Liver (tissue), 9 donors: ENCODE results near the gene CD36. TPM values are rescaled to one million over a fixed set of nuclear protein-coding genes. Genes with fewer than 3 reads are reported as not detected.

Experiments
- DNase-seq: peaks from one replicate; pipeline ENCODE4 v3.0.0-alpha.2; 2017; ENCODE audit warnings: low spot score
- H3K27ac ChIP-seq, 2 donors: one replicate each; pipeline ENCODE4 v1.7.0; 2013; ENCODE audit warnings: inconsistent platforms in 2 of 2, low read length in 2 of 2, control low read depth in 1 of 2, low read depth in 1 of 2, mild to moderate bottlenecking in 1 of 2
- H3K27me3 ChIP-seq, 4 donors: one replicate each; pipeline versions ENCODE4 v1.6.1 to v1.7.0; 2013; ENCODE audit warnings: low read length in 3 of 4, inconsistent platforms in 1 of 4, mild to moderate bottlenecking in 1 of 4, moderate library complexity in 1 of 4; ENCODE audit not compliant: control insufficient read depth in 4 of 4, insufficient read depth in 4 of 4
- H3K36me3 ChIP-seq, 4 donors: one replicate each; pipeline versions ENCODE4 v1.6.1 to v1.7.0; 2013; ENCODE audit warnings: low read length in 3 of 4, mild to moderate bottlenecking in 3 of 4, low read depth in 1 of 4, moderate library complexity in 1 of 4; ENCODE audit not compliant: control insufficient read depth in 4 of 4, insufficient read depth in 3 of 4
- H3K4me1 ChIP-seq, 4 donors: one replicate each; pipeline versions ENCODE4 v1.6.1 to v1.7.0; 2013; ENCODE audit warnings: low read length in 3 of 4, mild to moderate bottlenecking in 3 of 4, moderate library complexity in 1 of 4; ENCODE audit not compliant: control insufficient read depth in 4 of 4, insufficient read depth in 4 of 4
- H3K4me3 ChIP-seq, 3 donors: one replicate each; pipeline versions ENCODE4 v1.6.1 to v1.7.0; 2013; ENCODE audit warnings: low read length in 3 of 3, control low read depth in 1 of 3, low read depth in 1 of 3, mild to moderate bottlenecking in 1 of 3
- H3K9ac ChIP-seq, 2 donors: one replicate each; pipeline ENCODE4 v1.7.0; 2013; ENCODE audit warnings: low read length in 2 of 2, mild to moderate bottlenecking in 2 of 2, moderate library complexity in 2 of 2, control low read depth in 1 of 2, low read depth in 1 of 2
- H3K9me3 ChIP-seq, 4 donors: one replicate each; pipeline versions ENCODE4 v1.6.1 to v1.7.0; 2013; ENCODE audit warnings: low read length in 3 of 4; ENCODE audit not compliant: control insufficient read depth in 4 of 4
- EGR1 ChIP-seq, 2 donors: IDR thresholded peaks; 2 replicates each; pipeline ENCODE4 v1.6.1; 2016 to 2018; ENCODE audit warnings: antibody characterized with exemption in 2 of 2, low read depth in 2 of 2
- HNF4A ChIP-seq, 2 donors: conservative IDR thresholded peaks; 2 replicates each; pipeline ENCODE4 v1.6.1; 2016; ENCODE audit warnings: antibody characterized with exemption in 2 of 2, mild to moderate bottlenecking in 2 of 2
- HNF4G ChIP-seq: IDR thresholded peaks from 2 replicates; pipeline ENCODE4 v1.6.1; 2016; ENCODE audit warnings: antibody characterized with exemption
- JUND ChIP-seq, 2 donors: IDR thresholded peaks; 2 replicates each; pipeline ENCODE4 v1.6.1; 2016; ENCODE audit warnings: antibody characterized with exemption in 2 of 2
- MAX ChIP-seq: IDR thresholded peaks from 2 replicates; pipeline ENCODE4 v1.6.1; 2016; ENCODE audit warnings: antibody characterized with exemption
- NR2F2 ChIP-seq: IDR thresholded peaks from 2 replicates; pipeline ENCODE4 v1.6.1; 2016; ENCODE audit warnings: antibody characterized with exemption
- RAD21 ChIP-seq, 2 donors: IDR thresholded peaks; 2 replicates each; pipeline ENCODE4 v1.6.1; 2016; ENCODE audit warnings: antibody characterized with exemption in 2 of 2, mild to moderate bottlenecking in 2 of 2
- RXRA ChIP-seq, 2 donors: IDR thresholded peaks; 2 replicates each; pipeline ENCODE4 v1.6.1; 2017 to 2018; ENCODE audit warnings: antibody characterized with exemption in 2 of 2, mild to moderate bottlenecking in 1 of 2
- SP1 ChIP-seq: IDR thresholded peaks from 2 replicates; pipeline ENCODE4 v1.6.1; 2018; ENCODE audit warnings: antibody characterized with exemption, mild to moderate bottlenecking
- TAF1 ChIP-seq: conservative IDR thresholded peaks from 2 replicates; pipeline ENCODE4 v1.6.1; 2016; ENCODE audit warnings: antibody characterized with exemption, mild to moderate bottlenecking
- YY1 ChIP-seq: IDR thresholded peaks from 2 replicates; pipeline ENCODE4 v1.6.1; 2016; ENCODE audit warnings: antibody characterized with exemption, mild to moderate bottlenecking
- WGBS: extraction: QIAGEN DNeasy Blood & Tissue Kit; methylation state at CpG from one replicate; pipeline ENCODE4 v1.1.7; 2013; 5-methylcytosine and 5-hydroxymethylcytosine counted together
- polyA plus RNA-seq, 2 donors: library from polyadenylated mRNA; stranded (reverse) in 1 of 2; unstranded in 1 of 2; fragments of 200-250 nt in 1 of 2; fragments of >200 nt in 1 of 2; fragmentation: Nextera tagmentation in 1 of 2; extraction: Ambion mirVana in 1 of 2; gene quantifications; one replicate each; pipeline versions ENCODE4 v1.2.1 to v1.2.3, GENCODE V29; 2013 to 2015
- total RNA-seq, 2 donors: library from RNA; depleted of rRNA; stranded (reverse); fragments of >200 nt; gene quantifications; one replicate each; pipeline ENCODE4 v1.2.3, GENCODE V29; 2014
- TF ChIP-seq, protein P1 (sequence below): fragments of 150-350 bp; IDR thresholded peaks from 2 replicates; pipeline ENCODE4 v1.5.1; 2017; ENCODE audit warnings: improper control_type of control experiment, low read depth, low read length; ENCODE audit not compliant: missing input control
- TF ChIP-seq, protein P2 (sequence below): IDR thresholded peaks from 2 replicates; pipeline ENCODE4 v1.6.1; 2016; ENCODE audit warnings: antibody characterized with exemption
- donor health status: healthy.
- donor health status: healthy.
- donor health status: healthy.
- donor health status: healthy.
- donor health status: healthy.

CD36 gene
- total and polyA plus RNA-seq, 4 donors: 21.6 to 597 (median 54.5) TPM

GRCh38 chr7:80641548-80641947 lies 3.1 kb downstream of the CD36 start (continued):
- TF ChIP-seq, protein P1, sequence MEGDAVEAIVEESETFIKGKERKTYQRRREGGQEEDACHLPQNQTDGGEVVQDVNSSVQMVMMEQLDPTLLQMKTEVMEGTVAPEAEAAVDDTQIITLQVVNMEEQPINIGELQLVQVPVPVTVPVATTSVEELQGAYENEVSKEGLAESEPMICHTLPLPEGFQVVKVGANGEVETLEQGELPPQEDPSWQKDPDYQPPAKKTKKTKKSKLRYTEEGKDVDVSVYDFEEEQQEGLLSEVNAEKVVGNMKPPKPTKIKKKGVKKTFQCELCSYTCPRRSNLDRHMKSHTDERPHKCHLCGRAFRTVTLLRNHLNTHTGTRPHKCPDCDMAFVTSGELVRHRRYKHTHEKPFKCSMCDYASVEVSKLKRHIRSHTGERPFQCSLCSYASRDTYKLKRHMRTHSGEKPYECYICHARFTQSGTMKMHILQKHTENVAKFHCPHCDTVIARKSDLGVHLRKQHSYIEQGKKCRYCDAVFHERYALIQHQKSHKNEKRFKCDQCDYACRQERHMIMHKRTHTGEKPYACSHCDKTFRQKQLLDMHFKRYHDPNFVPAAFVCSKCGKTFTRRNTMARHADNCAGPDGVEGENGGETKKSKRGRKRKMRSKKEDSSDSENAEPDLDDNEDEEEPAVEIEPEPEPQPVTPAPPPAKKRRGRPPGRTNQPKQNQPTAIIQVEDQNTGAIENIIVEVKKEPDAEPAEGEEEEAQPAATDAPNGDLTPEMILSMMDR: no peak
- TF ChIP-seq RAD21 (IDR thresholded peaks at IDR 0.05) (no peak), NR2F2 (no peak), YY1 (no peak), SP1 (no peak)
- TF ChIP-seq, protein P2, sequence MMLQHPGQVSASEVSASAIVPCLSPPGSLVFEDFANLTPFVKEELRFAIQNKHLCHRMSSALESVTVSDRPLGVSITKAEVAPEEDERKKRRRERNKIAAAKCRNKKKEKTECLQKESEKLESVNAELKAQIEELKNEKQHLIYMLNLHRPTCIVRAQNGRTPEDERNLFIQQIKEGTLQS: no peak

- WGBS: 74% methylated on average over 1 of the region's 1 CpG
- H3K36me3 ChIP-seq: no peaks in the 10 kb centered on the region
- H3K4me3 ChIP-seq: no peak overlapping the region
- H3K27me3 ChIP-seq: no peaks in the 10 kb centered on the region
- TF ChIP-seq HNF4G (peak; percentile 63), MAX (no peak), SP1 (peak; percentile 31), RXRA (IDR thresholded peaks at IDR 0.05) (peak in 1 of 2 donors; percentile 9), RAD21 (IDR thresholded peaks at IDR 0.05) (peak in 1 of 2 donors; percentile 41), TAF1 (no peak), HNF4A (conservative IDR thresholded peaks at IDR 0.05) (peak; percentile 66 to 85), YY1 (peak; percentile 29)
- peaks cover 0 to 7% (median 3%) of the 10 kb centered on the region in 4 donors for H3K4me1 ChIP-seq
- H3K9ac ChIP-seq: no peak overlapping the region
- H3K27ac ChIP-seq: no peak overlapping the region
- no peak for DNase-seq
- H3K9me3 ChIP-seq: no peaks in the 10 kb centered on the region
These were observed 4.4 kb downstream of the CD36 start for GRCh38 chr7:80642871-80643270.

DNA sequence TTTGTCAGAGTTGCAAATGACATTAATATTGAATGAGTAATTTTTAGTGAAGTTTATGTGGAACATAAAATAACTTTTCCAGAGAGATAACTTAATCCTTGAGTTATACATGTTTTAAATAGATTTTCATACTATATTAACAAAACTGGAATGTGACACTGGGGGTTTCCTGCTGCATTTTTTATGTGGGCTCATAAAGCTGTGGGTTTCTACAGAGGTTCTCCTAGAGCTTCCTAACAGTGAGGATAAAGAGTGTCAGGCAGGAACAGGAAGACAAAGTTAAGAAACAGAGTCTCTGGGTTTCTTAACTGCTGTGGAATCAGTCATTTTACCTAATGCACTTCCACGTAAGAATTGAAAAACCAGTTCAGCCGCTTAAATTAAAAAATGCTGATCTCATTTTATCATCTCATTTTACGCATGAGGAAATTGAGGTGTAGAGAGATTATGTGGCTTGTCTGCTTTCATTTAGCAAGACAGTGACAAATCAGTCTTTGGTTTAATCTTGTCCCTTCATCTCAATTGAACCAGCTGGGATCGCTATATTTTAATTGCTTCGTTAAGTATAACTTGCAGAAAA lies 5.0 kb downstream of the CD36 start:
- Histone ChIP-seq H3K27me3 (no peaks in the 10 kb centered on the region), H3K27ac (no peak overlapping the region), H3K9me3 (no peaks in the 10 kb centered on the region), H3K4me3 (no peak overlapping the region), H3K36me3 (no peaks in the 10 kb centered on the region), H3K9ac (no peak overlapping the region), H3K4me1 (peaks cover 0 to 7% (median 3%) of the 10 kb centered on the region in 4 donors)
- no peak for TF ChIP-seq EGR1 (IDR thresholded peaks at IDR 0.05; ENCODE audit: low read depth in 2 of 2)
- no peak for TF ChIP-seq RAD21 (IDR thresholded peaks at IDR 0.05)
- TF ChIP-seq MAX: no peak
- TF ChIP-seq JUND (IDR thresholded peaks at IDR 0.05): no peak
- no peak for TF ChIP-seq NR2F2
- no peak for TF ChIP-seq TAF1
- DNase-seq: no peak
- 78% methylated on average over 5 of the region's 5 CpGs for WGBS

- DNase-seq: no peak
- TF ChIP-seq, protein P1: no peak
- no peak overlapping the region for H3K9ac ChIP-seq
- no peaks in the 10 kb centered on the region for H3K27me3 ChIP-seq
- WGBS: 86% methylated on average over 1 of the region's 1 CpG
- H3K4me3 ChIP-seq: no peak overlapping the region
- H3K27ac ChIP-seq: no peak overlapping the region
- no peaks in the 10 kb centered on the region for H3K36me3 ChIP-seq
- H3K4me1 ChIP-seq: peaks cover 0 to 6% (median 2%) of the 10 kb centered on the region in 4 donors
- no peaks in the 10 kb centered on the region for H3K9me3 ChIP-seq
These were observed 5.6 kb downstream of the CD36 start for GRCh38 chr7:80644054-80644453.
